RWPE2 (cell line): ENCODE results near the gene OR5H14.

ENCODE experiments used
- ATAC-seq: fragments of 200-7000 bp; cut with Tn5 transposase; 3 replicates; pipeline ENCODE4 v1.9.1; 2021; ENCODE audit warnings: low read depth
- DNase-seq: peaks from one replicate; pipeline ENCODE4 v3.0.0-alpha.2; 2020; ENCODE audit warnings: low spot score
- H3K27ac ChIP-seq: fragments of 450-650 bp; 2 replicates; pipeline ENCODE4 v1.5.1; 2017; ENCODE audit warnings: mild to moderate bottlenecking; ENCODE audit not compliant: poor library complexity, severe bottlenecking
- H3K27me3 ChIP-seq: fragments of 250-450 bp; sonication (Bioruptor Pico); 2 replicates; pipeline ENCODE4 v1.5.1; 2021; ENCODE audit warnings: mild to moderate bottlenecking, moderate library complexity; ENCODE audit not compliant: insufficient read depth, poor library complexity, severe bottlenecking
- H3K36me3 ChIP-seq: fragments of 250-450 bp; sonication (Bioruptor Pico); 2 replicates; pipeline ENCODE4 v1.5.1; 2020; ENCODE audit warnings: low read depth, mild to moderate bottlenecking, moderate library complexity
- H3K4me1 ChIP-seq: fragments of 250-450 bp; sonication (Bioruptor Pico); 2 replicates; pipeline ENCODE4 v1.5.1; 2021; ENCODE audit warnings: mild to moderate bottlenecking, moderate library complexity; ENCODE audit not compliant: insufficient read depth, poor library complexity, severe bottlenecking
- H3K4me3 ChIP-seq: fragments of 250-450 bp; sonication (Bioruptor Pico); 2 replicates; pipeline ENCODE4 v1.5.1; 2021; ENCODE audit warnings: mild to moderate bottlenecking, moderate library complexity; ENCODE audit not compliant: severe bottlenecking
- H3K9me3 ChIP-seq: fragments of 250-450 bp; sonication (Bioruptor Pico); 2 replicates; pipeline ENCODE4 v1.5.1; 2021; ENCODE audit warnings: mild to moderate bottlenecking, moderate library complexity; ENCODE audit not compliant: severe bottlenecking
- TF ChIP-seq, protein P1 (sequence below): fragments of 450-650 bp; IDR thresholded peaks from one replicate; pipeline ENCODE4 v1.5.1; 2017; ENCODE audit warnings: mild to moderate bottlenecking, moderate library complexity; ENCODE audit not compliant: poor library complexity, severe bottlenecking

Gene OR5H14

DNA sequence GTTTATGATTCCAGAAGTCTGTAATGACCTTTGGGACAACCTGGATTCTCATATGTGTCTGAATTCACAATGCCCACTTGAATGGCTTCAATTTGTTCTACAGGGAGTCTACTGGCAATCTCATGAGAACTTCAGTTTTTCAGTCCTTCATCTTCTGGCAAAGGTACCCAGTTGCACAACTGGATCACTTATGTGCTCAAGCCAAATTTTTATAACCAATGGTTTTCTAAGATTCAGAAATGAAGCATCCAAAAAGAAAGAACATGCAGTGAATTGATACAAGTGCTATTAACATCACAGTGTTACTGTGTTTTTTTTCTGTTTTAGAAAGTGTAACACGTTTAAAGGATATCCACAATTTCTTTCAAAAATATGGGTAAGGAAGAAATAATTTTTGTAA is at the start of gene OR5H14:
OR5H14 (plus strand) TSS at position 301 of the 400 bp plus-strand sequence. CDS start 1,907 bp downstream, outside the sequence.
- Histone ChIP-seq H3K4me1 (no peaks in the 10 kb centered on the region), H3K4me3 (no peak within 1 kb of the TSS), H3K36me3 (no peaks in the 10 kb centered on the region), H3K9me3 (no peaks in the 10 kb centered on the region), H3K27ac (no peak within 1 kb of the TSS), H3K27me3 (no peaks in the 10 kb centered on the region)
- DNase-seq (no peak), ATAC-seq (no peak)
- TF ChIP-seq, protein P1, sequence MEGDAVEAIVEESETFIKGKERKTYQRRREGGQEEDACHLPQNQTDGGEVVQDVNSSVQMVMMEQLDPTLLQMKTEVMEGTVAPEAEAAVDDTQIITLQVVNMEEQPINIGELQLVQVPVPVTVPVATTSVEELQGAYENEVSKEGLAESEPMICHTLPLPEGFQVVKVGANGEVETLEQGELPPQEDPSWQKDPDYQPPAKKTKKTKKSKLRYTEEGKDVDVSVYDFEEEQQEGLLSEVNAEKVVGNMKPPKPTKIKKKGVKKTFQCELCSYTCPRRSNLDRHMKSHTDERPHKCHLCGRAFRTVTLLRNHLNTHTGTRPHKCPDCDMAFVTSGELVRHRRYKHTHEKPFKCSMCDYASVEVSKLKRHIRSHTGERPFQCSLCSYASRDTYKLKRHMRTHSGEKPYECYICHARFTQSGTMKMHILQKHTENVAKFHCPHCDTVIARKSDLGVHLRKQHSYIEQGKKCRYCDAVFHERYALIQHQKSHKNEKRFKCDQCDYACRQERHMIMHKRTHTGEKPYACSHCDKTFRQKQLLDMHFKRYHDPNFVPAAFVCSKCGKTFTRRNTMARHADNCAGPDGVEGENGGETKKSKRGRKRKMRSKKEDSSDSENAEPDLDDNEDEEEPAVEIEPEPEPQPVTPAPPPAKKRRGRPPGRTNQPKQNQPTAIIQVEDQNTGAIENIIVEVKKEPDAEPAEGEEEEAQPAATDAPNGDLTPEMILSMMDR: no peak

DNA sequence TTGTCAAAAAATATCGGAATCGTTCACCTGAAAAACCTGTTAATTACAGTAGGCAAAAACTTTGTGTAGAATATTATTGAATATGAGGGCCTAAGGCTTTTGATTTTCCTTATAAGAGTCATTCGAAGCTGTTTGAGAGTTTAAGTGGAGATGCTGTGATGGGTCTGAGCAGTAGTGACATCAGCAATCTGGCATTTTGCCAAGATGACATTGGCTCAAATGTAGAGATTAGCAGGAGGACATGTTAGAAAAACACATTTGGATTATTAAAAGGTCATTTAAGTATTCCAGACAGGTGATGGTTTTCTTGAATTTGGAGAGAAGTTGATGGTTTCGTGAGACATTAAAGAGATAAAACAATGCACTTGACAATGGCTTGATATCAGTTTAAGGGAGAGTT is 47.4 kb upstream of the OR5H14 start:
- H3K4me1 ChIP-seq: no peaks in the 10 kb centered on the region
- no peaks in the 10 kb centered on the region for H3K36me3 ChIP-seq
- TF ChIP-seq, protein P1: no peak
- ATAC-seq: no peak
- H3K9me3 ChIP-seq: no peaks in the 10 kb centered on the region
- no peak overlapping the region for H3K27ac ChIP-seq
- DNase-seq: no peak
- H3K27me3 ChIP-seq: no peaks in the 10 kb centered on the region
- no peak overlapping the region for H3K4me3 ChIP-seq

DNA sequence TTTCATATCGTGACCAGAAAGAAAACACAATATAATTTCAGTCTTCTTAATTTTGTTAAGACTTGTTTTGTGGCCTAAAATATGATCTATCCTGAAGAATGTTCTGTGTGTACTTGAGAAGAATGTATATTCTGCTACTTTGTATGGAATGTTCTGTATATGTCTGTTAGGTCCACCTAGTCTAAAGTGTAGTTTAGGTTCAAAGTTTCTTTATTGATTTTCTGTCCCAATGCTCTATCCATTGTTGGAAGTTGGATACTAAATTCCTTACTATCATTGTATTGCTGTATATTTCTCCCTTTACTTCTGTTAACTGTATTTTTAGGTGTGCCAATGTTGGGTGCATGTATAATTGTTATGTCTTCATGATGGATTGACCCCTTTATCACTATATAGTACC is 39.1 kb upstream of the OR5H14 start:
- Histone ChIP-seq H3K4me3 (no peak overlapping the region), H3K4me1 (no peaks in the 10 kb centered on the region), H3K27ac (no peak overlapping the region), H3K27me3 (no peaks in the 10 kb centered on the region), H3K9me3 (peaks cover 2% of the 10 kb centered on the region), H3K36me3 (no peaks in the 10 kb centered on the region)
- DNase-seq: no peak
- no peak for ATAC-seq
- TF ChIP-seq, protein P1: no peak

DNA sequence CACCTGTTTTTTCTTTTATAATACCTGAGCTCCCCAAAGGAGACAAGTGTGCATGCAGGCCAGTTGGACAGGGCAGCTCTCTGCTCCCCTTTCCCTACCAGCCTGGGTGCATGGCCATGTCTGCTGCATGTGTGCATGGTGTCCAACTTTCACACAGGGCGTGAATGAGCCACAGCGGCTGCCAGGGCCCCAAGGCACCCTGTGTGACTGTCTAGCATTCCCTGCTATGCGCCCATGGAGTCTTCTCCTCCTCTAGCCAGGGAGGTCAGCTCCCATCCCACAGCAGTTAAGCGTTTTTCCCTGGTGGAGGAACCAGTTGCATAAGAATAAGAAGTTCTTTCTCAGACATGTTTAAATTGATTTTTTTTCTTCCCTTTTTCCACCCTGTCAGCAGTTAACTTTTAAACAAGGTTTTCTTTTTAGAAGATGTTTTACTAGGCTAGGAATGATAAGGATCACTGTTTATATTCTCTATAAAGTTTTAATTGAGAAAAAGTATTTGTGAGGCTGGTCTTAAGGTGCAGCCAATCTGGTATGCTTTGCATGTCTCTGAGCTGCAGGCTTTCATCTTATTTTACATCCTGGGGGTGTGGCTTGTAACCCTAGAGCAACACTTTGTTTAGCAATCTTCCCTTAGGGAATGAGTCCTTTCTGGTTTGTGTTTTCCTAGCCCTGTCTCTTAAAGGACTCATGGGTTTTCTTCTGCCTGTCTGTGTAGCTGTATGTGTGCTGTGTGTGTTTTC is 37.3 kb upstream of the OR5H14 start:
- Histone ChIP-seq H3K36me3 (no peaks in the 10 kb centered on the region), H3K4me1 (no peaks in the 10 kb centered on the region), H3K27me3 (no peaks in the 10 kb centered on the region), H3K9me3 (peaks cover 2% of the 10 kb centered on the region), H3K4me3 (no peak overlapping the region), H3K27ac (no peak overlapping the region)
- ATAC-seq (no peak), DNase-seq (no peak)
- TF ChIP-seq, protein P1: no peak

DNA sequence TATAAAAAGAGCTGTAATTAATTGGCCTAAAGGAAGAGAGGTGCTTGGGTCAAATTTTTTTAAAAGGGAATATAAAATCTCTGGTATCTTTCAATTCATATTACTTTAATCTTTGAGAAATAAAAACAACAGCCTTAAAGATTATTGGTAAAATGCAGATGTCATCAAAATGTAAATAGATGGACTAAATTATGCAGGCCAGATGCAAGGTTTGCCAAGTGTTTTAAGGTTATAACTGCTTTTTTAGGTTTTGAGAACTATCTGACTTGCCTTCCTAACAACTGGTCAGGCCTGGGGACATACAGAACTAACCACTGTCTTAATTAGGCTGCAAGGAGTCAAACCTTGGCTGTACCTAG is 36.8 kb upstream of the OR5H14 start:
- H3K4me3 ChIP-seq: no peak overlapping the region
- H3K4me1 ChIP-seq: no peaks in the 10 kb centered on the region
- DNase-seq: no peak
- peaks cover 2% of the 10 kb centered on the region for H3K9me3 ChIP-seq
- no peaks in the 10 kb centered on the region for H3K36me3 ChIP-seq
- no peak for ATAC-seq
- no peaks in the 10 kb centered on the region for H3K27me3 ChIP-seq
- H3K27ac ChIP-seq: no peak overlapping the region
- TF ChIP-seq, protein P1: no peak
